ENCODE measurements around the gene TRIP10. TPM values are rescaled to one million over a fixed set of nuclear protein-coding genes. Genes with fewer than 3 reads are reported as not detected.

The TRIP10 gene
- total and polyA plus RNA-seq, 2 of the 8 experiments (the other 6 are each of a cell fraction or from before 2014, with no cell fraction given) = 27.8 to 69.5 TPM

DNA sequence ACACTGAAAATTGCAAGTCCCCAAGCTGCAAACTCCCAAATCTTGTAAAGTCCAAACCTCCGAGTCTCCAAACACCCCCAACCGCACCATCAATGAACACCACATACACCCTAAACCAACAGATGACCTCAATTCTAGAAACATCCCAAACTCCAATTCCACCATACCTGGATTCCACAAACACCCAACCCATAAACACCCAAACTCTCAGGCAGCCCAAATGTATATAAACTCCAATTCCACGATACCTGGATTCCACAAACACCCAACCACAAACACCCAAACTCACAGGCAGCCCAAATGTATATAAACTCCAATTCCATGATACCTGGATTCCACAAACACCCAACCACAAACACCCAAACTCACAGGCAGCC is 19.5 kb upstream of the TRIP10 start:
- Histone ChIP-seq H4K5ac (ENCODE audit: insufficient read length, low read depth, low read length) (no peak overlapping the region), H3K4me3 (ENCODE audit: extremely low read depth in 1 of 4, insufficient read depth in 2 of 4, low read depth in 3 of 4, low read length in 4 of 4) (no peak overlapping the region), H2BK15ac (ENCODE audit: low read length) (no peak overlapping the region), H4K20me1 (replicated peaks in 1 of 2; ENCODE audit: control insufficient read depth in 1 of 2, insufficient read depth in 2 of 2, low read length in 2 of 2) (peaks cover 0 to 6% of the 10 kb centered on the region in 2 experiments), H3K27me3 (replicated peaks in 1 of 4; ENCODE audit: control insufficient read depth in 3 of 4, extremely low read depth in 1 of 4, insufficient read depth in 3 of 4, low read length in 3 of 4) (no peaks in the 10 kb centered on the region; a peak in 1 of 7 replicates), H3K79me1 (ENCODE audit: low read depth, low read length) (no peaks in the 10 kb centered on the region), H4K8ac (ENCODE audit: extremely low read depth, insufficient read depth, low read length) (no peak overlapping the region), H3K14ac (ENCODE audit: insufficient read length) (no peak overlapping the region), H3K23ac (ENCODE audit: insufficient read length) (no peak overlapping the region), H3K9ac (replicated peaks in 1 of 4; ENCODE audit: extremely low read depth in 1 of 4, low read depth in 3 of 4, low read length in 3 of 4) (no peak overlapping the region), H3K23me2 (ENCODE audit: low read depth, low read length) (peaks cover 10% of the 10 kb centered on the region), H2AFZ (ENCODE audit: low read length) (no peak overlapping the region), H4K91ac (replicated peaks; ENCODE audit: insufficient read length, low read length) (no peak overlapping the region), H3K56ac (replicated peaks; ENCODE audit: insufficient read length, low read depth, low read length) (no peak overlapping the region), H2BK20ac (ENCODE audit: low read length) (no peak overlapping the region), H3K79me2 (ENCODE audit: control insufficient read depth in 1 of 2, insufficient read depth in 2 of 2, low read length in 2 of 2) (no peaks in the 10 kb centered on the region; a peak in 1 of 4 replicates), H3K9me3 (ENCODE audit: insufficient read depth in 2 of 2, low read depth in 1 of 2, low read length in 1 of 2) (no peaks in the 10 kb centered on the region), H3K27ac (ENCODE audit: low read depth, low read length) (no peak overlapping the region), H2BK12ac (ENCODE audit: low read depth, low read length) (no peak overlapping the region), H3K4me2 (ENCODE audit: insufficient read depth in 1 of 2, low read depth in 2 of 2, low read length in 2 of 2) (no peak overlapping the region), H3K36me3 (ENCODE audit: control insufficient read depth in 2 of 4, insufficient read depth in 4 of 4, low read length in 3 of 4) (no peaks in the 10 kb centered on the region; a peak in 1 of 8 replicates), H3K4ac (replicated peaks; ENCODE audit: insufficient read length, low read depth, low read length) (no peak overlapping the region), H3K18ac (ENCODE audit: extremely low read depth, low read length) (no peak overlapping the region), H3K4me1 (replicated peaks in 1 of 4; ENCODE audit: control insufficient read depth in 3 of 4, insufficient read depth in 4 of 4, low read length in 3 of 4) (peaks cover 0 to 12% (median 5%) of the 10 kb centered on the region in 4 experiments; a peak in 4 of 7 replicates), H2BK5ac (ENCODE audit: low read depth, low read length) (no peak overlapping the region), H2BK120ac (replicated peaks; ENCODE audit: low read depth, low read length) (no peak overlapping the region), H2AK5ac (ENCODE audit: low read depth, low read length) (no peak overlapping the region)
- FAIRE-seq (no peak), DNase-seq (ENCODE audit: low read depth in 1 of 2, low spot score in 2 of 2) (no peak)
- CTCF ChIA-PET (ENCODE audit: partially characterized antibody) = interaction anchor here (7.2 kb wide), 1 partner anchor 17 kb away, joined by 31 read pairs; the partner anchor contains the start of gene GPR108
- 92% methylated on average over 3 of the region's 3 CpGs; no CpG with 5 or more reads in 1 of the 2 experiments for WGBS, 2 experiments (ENCODE audit: extremely low coverage in 1 of 2, insufficient coverage in 1 of 2, insufficient read length in 1 of 2, insufficient replicate concordance in 2 of 2, low coverage in 1 of 2, low lambda C conversion rate in 2 of 2, missing lambda C conversion rate in 1 of 2)
- POLR2A ChIA-PET (ENCODE audit: partially characterized antibody) = no interaction called here
- TF ChIP-seq ASH2L (IDR thresholded peaks at IDR 0.05; ENCODE audit: low read length) (no peak), KDM5A (IDR thresholded peaks at IDR 0.05; ENCODE audit: low read length) (no peak), TCF12 (IDR thresholded peaks at IDR 0.05; ENCODE audit: low read depth, low read length) (no peak), CEBPB (IDR thresholded peaks at IDR 0.05; ENCODE audit: low read depth, low read length) (no peak), GABPA (IDR thresholded peaks at IDR 0.05; ENCODE audit: borderline replicate concordance, insufficient read depth, low read length) (no peak)
